ENCODE data around the gene MAD1L1. TPM values are rescaled to one million over a fixed set of nuclear protein-coding genes. Genes with fewer than 3 reads are reported as not detected.

MAD1L1 gene
- total RNA-seq, 1 experiment from 2014 or later, result 50.8 TPM

DNA sequence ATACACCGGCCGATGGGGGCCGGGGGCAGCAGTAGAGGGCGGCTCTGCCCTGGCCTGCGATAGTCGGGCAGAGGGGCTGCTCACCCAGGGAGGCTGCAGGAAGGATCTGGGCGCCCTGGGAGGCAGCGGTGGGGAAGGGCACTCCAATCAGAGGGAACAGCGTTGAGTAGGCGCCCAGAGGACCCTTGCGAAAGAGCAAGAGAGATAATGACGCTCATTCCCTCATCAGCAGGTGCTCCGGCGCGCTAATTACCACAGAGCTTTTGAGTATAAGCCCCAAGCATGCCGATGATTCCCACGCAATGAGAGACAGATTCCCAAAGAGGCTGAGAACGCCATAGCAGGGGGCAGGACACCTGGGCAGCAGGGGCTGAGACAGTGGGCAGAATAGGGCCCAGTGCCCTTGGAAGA, 215.3 kb downstream of the MAD1L1 start:
- BruUV-seq (replicated peaks), result no TSS peak
- Histone ChIP-seq H2AFZ (no peak overlapping the region), H3K4me3 (no peak overlapping the region), H3K9me2 (ENCODE audit: insufficient read depth) (no peaks in the 10 kb centered on the region), H3K27me3 (ENCODE audit: insufficient read depth, low read depth) (no peaks in the 10 kb centered on the region), H4K20me1 (ENCODE audit: insufficient read depth) (peaks cover 3% of the 10 kb centered on the region), H3K79me2 (ENCODE audit: low read depth) (no peaks in the 10 kb centered on the region), H3K36me3 (ENCODE audit: low read depth) (no peaks in the 10 kb centered on the region), H3K9me3 (ENCODE audit: insufficient read depth, low read depth) (no peaks in the 10 kb centered on the region), H3K27ac (no peak overlapping the region), H3F3A (ENCODE audit: insufficient read depth, low read depth) (no peaks in the 10 kb centered on the region), H3K4me2 (no peak overlapping the region), H3K4me1 (replicated peaks; ENCODE audit: insufficient read depth) (0 out of 2 replicates have a peak, but pooled peaks cover 3% of the 10 kb centered on the region)
- TF ChIP-seq, protein P1, sequence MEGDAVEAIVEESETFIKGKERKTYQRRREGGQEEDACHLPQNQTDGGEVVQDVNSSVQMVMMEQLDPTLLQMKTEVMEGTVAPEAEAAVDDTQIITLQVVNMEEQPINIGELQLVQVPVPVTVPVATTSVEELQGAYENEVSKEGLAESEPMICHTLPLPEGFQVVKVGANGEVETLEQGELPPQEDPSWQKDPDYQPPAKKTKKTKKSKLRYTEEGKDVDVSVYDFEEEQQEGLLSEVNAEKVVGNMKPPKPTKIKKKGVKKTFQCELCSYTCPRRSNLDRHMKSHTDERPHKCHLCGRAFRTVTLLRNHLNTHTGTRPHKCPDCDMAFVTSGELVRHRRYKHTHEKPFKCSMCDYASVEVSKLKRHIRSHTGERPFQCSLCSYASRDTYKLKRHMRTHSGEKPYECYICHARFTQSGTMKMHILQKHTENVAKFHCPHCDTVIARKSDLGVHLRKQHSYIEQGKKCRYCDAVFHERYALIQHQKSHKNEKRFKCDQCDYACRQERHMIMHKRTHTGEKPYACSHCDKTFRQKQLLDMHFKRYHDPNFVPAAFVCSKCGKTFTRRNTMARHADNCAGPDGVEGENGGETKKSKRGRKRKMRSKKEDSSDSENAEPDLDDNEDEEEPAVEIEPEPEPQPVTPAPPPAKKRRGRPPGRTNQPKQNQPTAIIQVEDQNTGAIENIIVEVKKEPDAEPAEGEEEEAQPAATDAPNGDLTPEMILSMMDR (conservative IDR thresholded peaks at IDR 0.05), result no peak
- no peak for TF ChIP-seq EZH2 (IDR thresholded peaks at IDR 0.05; ENCODE audit: low read depth)
- intact Hi-C loops (cut with micrococcal nuclease; ENCODE audit: unreplicated experiment), result no loop called here
- POLR2A ChIA-PET (ENCODE audit: unreplicated experiment), result no interaction called here
- DNase-seq, result no peak
- CTCF ChIA-PET, result no interaction called here

DNA sequence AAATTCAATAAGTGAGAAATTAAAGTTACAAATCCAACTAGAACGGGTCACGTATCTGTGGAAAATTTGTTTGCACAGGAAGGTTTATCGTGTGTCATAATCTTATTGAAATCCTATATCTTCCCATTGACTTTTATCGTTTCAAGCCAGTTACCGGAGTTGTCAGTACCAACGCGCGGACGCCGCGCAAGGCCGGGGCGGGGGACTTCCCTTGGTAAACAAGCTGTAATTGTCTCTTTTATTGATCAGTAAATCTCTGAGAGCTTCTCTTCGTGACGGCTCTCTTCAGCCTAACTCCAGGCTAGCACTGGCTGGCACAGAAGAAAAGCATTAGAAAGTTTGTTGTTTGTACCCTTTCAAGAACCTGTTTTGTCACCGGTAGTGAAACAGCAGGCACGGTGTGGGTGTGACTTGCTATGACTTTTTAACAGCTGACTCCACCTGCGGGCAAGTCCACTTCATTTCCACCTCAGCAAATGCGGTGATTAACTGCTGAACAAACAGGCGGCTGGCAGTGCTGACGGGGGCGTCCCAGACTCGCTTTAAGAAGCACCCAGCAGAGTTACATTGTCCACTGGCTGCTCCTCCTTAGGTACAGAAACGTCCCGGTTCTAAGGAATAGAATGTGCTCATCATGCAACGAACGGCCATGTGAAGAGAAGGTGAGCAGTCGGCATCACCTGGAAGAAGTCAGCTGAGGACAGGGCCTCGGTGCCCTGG, 215.8 kb downstream of the MAD1L1 start:
- Histone ChIP-seq H3K79me2 (ENCODE audit: low read depth) (no peaks in the 10 kb centered on the region), H3K4me2 (no peak overlapping the region), H3K27me3 (ENCODE audit: insufficient read depth, low read depth) (no peaks in the 10 kb centered on the region), H3K4me1 (replicated peaks; ENCODE audit: insufficient read depth) (0 out of 2 replicates have a peak, but pooled peaks cover 3% of the 10 kb centered on the region), H3K27ac (no peak overlapping the region), H3K4me3 (no peak overlapping the region), H4K20me1 (ENCODE audit: insufficient read depth) (peaks cover 3% of the 10 kb centered on the region), H2AFZ (no peak overlapping the region), H3K9me2 (ENCODE audit: insufficient read depth) (no peaks in the 10 kb centered on the region), H3K9me3 (ENCODE audit: insufficient read depth, low read depth) (no peaks in the 10 kb centered on the region), H3K36me3 (ENCODE audit: low read depth) (no peaks in the 10 kb centered on the region), H3F3A (ENCODE audit: insufficient read depth, low read depth) (no peaks in the 10 kb centered on the region)
- no TSS peak for BruUV-seq (replicated peaks)
- intact Hi-C loops (cut with micrococcal nuclease; ENCODE audit: unreplicated experiment), result no loop called here
- no peak for TF ChIP-seq EZH2 (IDR thresholded peaks at IDR 0.05; ENCODE audit: low read depth)
- TF ChIP-seq, protein P1 (conservative IDR thresholded peaks at IDR 0.05), result no peak
- ChIA-PET CTCF (no interaction called here), POLR2A (ENCODE audit: unreplicated experiment) (no interaction called here)
- DNase-seq, result no peak

DNA sequence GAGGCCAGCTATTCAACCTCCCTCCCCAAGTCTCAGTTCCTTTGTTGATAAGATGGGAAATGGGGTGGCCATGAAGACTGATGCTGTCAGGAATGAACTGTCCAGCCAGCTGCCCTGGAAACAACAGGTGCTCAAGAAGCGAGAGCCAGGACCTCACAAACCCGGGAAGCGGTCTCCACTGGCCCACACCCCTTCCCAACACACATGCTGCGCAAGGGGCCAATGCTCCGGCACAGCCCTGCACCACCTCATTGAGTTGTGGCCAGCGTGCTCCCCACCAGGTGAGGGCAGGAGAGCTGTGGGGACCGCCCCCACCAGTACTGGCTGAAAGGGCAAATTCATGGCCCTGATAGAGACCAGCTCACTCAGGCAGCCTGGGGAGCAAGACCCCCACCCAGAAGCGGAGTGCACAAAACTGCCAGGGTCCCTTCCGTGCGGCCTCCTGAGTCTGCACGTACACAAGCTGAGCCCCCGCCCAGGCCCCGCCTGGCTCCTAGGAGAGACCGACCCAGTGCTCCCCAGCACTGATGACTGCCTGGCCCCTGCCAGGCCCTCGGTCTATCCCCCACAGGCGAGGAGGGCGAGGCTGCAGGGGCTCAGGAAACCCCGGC, 216.6 kb downstream of the MAD1L1 start:
- Histone ChIP-seq H3K4me3 (no peak overlapping the region), H3K79me2 (ENCODE audit: low read depth) (no peaks in the 10 kb centered on the region), H3K9me3 (ENCODE audit: insufficient read depth, low read depth) (no peaks in the 10 kb centered on the region), H3K36me3 (ENCODE audit: low read depth) (no peaks in the 10 kb centered on the region), H4K20me1 (ENCODE audit: insufficient read depth) (peaks cover 3% of the 10 kb centered on the region), H3K4me1 (replicated peaks; ENCODE audit: insufficient read depth) (0 out of 2 replicates have a peak, but pooled peaks cover 3% of the 10 kb centered on the region), H2AFZ (no peak overlapping the region), H3K27me3 (ENCODE audit: insufficient read depth, low read depth) (no peaks in the 10 kb centered on the region), H3K9me2 (ENCODE audit: insufficient read depth) (no peaks in the 10 kb centered on the region), H3K27ac (no peak overlapping the region), H3F3A (ENCODE audit: insufficient read depth, low read depth) (no peaks in the 10 kb centered on the region), H3K4me2 (no peak overlapping the region)
- intact Hi-C loops (cut with micrococcal nuclease; ENCODE audit: unreplicated experiment), result no loop called here
- ChIA-PET POLR2A (ENCODE audit: unreplicated experiment) (no interaction called here), CTCF (no interaction called here)
- no peak for TF ChIP-seq EZH2 (IDR thresholded peaks at IDR 0.05; ENCODE audit: low read depth)
- TF ChIP-seq, protein P1 (conservative IDR thresholded peaks at IDR 0.05), result no peak
- no peak for DNase-seq
- no TSS peak for BruUV-seq (replicated peaks)

Measured in PC-9 (cell line).